22Rv1 (cell line): ENCODE results near the gene ROGDI.

Experiments used
- H3K27ac ChIP-seq: fragments of 450-650 bp; 2 replicates; pipeline ENCODE4 v1.5.1; 2017
- ZFX ChIP-seq: fragments of 450-650 bp; IDR thresholded peaks from 2 replicates; pipeline ENCODE4 v1.6.1; 2017; ENCODE audit warnings: antibody characterized with exemption, borderline replicate concordance
- TF ChIP-seq, protein P1 (sequence below): fragments of 450-650 bp; IDR thresholded peaks from 2 replicates; pipeline ENCODE4 v1.5.1; 2017; ENCODE audit warnings: mild to moderate bottlenecking

Gene ROGDI

DNA sequence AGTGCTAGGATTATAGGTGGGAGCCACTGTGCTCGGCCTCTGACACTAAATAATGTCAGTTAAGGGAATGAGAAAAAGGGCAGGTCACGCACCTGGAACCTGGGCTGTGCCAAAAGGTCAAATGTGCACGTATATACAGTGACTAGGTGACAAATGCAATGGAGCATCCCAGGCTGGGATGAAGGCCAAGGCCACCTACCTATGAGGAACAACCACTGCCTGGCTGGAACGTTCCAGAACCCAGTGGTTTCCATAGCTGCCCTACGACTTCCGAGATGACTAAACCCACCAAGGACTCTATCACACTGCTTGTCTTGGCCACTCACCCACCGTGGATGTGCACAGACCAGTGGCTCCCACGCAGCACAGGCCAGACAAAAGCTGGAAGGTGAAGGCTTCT is 51.5 kb downstream of the ROGDI start:
- H3K27ac ChIP-seq = no peak overlapping the region
- TF ChIP-seq, protein P1, sequence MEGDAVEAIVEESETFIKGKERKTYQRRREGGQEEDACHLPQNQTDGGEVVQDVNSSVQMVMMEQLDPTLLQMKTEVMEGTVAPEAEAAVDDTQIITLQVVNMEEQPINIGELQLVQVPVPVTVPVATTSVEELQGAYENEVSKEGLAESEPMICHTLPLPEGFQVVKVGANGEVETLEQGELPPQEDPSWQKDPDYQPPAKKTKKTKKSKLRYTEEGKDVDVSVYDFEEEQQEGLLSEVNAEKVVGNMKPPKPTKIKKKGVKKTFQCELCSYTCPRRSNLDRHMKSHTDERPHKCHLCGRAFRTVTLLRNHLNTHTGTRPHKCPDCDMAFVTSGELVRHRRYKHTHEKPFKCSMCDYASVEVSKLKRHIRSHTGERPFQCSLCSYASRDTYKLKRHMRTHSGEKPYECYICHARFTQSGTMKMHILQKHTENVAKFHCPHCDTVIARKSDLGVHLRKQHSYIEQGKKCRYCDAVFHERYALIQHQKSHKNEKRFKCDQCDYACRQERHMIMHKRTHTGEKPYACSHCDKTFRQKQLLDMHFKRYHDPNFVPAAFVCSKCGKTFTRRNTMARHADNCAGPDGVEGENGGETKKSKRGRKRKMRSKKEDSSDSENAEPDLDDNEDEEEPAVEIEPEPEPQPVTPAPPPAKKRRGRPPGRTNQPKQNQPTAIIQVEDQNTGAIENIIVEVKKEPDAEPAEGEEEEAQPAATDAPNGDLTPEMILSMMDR = no peak
- TF ChIP-seq ZFX = no peak

DNA sequence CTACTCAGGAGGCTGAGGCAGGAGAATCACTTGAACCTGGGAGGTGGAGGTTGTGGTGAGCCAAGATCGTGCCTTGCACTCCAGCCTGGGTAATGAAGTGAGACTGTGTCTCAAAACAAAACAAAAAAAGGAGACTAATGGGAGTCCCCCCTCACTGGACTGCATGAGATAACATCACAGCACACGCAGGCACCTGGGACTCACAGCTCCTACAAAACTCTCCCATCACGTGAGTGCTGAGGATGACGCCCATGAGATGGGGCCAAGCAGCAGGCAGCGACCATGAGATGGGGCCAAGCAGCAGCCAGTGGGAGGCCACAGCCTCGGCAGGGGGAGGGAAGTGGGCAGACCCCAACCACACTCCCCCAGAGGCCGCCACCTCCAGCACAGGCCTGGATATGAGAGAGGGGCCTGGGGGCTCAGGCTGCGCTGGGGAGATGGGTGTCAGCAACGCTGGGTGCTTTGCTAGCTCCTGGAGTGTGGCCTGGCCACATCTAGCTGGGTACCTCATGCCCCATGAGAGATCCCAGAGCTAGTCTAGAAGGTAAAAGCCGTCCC is 52.7 kb downstream of the ROGDI start:
- no peak overlapping the region for H3K27ac ChIP-seq
- TF ChIP-seq, protein P1 = no peak
- no peak for TF ChIP-seq ZFX

DNA sequence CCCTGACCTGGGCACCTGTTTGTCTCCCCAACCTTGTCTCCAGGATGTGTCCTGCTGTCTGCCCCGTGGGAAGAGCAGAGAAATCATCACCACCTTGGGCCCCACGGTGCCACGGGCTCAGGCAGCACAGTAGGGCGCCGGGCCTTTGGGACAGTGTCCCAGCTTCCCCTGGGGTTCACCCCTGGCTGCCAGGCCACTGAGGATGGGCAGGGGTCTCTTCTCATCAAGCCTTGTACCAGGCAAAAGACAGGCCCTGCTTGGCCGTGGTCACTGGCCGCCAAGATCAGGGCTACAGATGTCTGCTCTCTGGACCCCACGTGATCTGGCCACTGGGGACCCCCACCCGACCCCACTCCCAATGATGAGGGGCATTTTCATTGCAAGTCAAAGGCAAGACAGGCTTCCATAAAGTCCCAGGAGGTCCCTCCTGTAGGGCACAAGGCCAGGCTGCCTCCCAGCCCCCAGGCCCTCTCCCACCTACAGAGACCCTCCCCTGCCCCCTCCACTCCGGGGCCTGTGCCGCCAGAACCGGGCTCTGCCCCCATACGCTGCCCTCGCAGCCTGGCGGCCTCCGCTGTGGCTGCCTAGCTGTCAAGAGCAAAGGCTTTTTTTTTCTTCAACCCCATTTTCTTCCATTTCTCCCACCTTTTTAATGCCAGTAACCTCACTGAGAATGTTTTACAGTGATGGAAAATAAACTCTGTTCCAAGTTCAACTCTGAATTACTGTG is 53.6 kb downstream of the ROGDI start:
- TF ChIP-seq ZFX = no peak
- TF ChIP-seq, protein P1 = no peak
- H3K27ac ChIP-seq = no peak overlapping the region

DNA sequence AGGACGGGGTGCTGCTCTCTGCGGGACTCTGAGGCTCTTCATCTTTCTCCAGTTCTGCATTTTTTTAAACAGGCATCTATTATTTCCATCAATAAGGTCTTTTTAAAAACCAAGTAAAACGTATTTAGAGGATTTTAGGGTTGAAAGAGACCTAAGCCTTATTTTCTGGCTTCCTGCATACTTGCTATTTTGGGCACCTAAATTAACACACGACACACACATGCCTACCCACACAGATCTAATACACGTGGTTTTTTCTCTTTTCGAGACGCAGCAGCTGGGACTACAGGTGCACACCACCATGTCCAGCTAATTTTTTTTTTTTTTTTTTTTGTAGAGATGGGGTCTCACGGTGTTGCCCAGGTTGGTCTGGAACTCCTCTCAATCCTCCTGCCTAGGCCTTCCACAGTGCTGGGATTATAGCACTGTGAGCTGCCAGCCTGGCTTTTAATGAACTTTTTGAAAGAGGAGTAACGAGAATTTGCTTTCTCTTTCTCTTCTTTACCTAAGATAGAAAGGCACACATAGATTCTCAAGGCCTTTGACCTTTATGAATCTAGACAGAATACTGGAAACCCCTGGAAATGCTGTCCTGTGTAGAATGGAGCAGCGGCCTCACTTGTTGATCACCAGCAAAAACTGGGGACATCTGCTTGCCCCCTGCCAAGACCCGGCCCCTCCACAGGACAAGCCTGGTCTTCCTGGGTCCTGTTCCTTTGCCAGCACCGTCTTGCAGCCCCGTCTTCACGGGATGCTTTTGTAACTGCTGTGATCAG is 54.3 kb downstream of the ROGDI start:
- H3K27ac ChIP-seq = no peak overlapping the region
- no peak for TF ChIP-seq ZFX
- TF ChIP-seq, protein P1 = no peak

DNA sequence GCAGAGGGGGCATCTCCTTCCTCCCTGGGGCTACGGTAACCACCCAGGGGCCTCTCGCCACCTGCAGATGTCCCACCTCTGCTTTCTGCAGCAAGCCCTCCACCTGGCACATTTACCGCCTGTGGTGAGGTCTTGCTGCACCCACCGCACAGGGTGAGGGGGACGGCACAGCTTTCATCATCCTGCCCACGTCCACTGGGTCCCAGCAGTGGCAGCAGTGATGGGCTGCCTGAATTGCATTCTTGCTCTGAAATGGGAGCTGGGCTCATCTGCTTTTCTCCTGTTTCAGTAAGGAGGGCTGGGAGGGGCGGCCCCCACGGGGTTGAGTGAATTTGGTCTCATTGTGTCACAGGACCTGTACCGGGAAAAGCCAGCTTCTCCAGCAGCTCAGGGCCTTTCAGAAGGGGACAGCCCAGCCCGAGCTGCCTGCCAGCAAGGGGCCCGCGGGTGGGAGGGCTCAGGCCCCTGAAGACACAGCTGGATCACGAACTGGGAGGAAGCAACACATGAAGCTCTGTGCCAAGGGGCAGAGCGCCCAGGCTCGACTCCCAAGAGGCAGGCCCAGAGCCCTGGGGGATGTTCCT is 55.4 kb downstream of the ROGDI start:
- H3K27ac ChIP-seq = no peak overlapping the region
- TF ChIP-seq ZFX = no peak
- TF ChIP-seq, protein P1 = no peak
